ENCODE results near the gene TBX6.
A peak's percentile ranks its signal among the peaks of the same experiment; 100 is the strongest.

The TBX6 gene

GRCh38 chr16:30085820-30086219 lies 5.9 kb downstream of the TBX6 start:
- DNase-seq = no peak

- DNase-seq = no peak
Measured at GRCh38 chr16:30085247-30085646, 6.5 kb downstream of the TBX6 start.

- DNase-seq = no peak
Measured at GRCh38 chr16:30084816-30085159, 6.9 kb downstream of the TBX6 start.

DNA sequence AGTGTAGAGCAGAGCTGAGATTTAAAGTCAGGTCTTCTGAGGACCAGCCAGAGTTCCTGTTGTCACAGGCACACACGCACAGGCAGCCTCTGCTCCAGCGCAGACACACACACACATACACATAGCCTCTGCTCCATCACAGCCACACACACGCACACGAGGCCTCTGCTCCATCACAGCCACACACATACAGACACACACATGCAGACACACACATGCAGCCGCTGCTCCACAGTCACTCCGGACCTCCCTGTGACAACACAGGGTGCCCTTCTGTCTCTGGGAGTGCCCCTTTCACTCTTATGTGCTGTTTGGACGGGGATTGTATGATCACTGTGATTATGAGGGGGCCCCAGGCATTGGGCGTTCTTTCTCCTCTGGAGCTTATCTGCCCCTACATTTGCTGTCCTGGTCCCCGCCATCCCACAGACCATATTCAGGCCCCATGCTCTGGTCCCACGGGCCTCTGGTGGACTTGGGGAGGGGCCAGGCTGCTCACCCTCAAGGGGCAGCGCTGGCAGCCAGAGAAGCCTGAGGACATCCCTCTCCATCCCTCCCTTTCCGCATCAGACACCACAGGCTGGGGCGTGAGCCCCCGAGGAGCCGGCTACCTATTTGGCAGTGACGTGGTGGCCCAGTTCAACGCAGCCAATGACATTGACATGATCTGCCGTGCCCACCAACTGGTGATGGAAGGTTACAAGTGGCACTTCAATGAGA lies 7.5 kb downstream of the TBX6 start:
- no peak for DNase-seq

DNA sequence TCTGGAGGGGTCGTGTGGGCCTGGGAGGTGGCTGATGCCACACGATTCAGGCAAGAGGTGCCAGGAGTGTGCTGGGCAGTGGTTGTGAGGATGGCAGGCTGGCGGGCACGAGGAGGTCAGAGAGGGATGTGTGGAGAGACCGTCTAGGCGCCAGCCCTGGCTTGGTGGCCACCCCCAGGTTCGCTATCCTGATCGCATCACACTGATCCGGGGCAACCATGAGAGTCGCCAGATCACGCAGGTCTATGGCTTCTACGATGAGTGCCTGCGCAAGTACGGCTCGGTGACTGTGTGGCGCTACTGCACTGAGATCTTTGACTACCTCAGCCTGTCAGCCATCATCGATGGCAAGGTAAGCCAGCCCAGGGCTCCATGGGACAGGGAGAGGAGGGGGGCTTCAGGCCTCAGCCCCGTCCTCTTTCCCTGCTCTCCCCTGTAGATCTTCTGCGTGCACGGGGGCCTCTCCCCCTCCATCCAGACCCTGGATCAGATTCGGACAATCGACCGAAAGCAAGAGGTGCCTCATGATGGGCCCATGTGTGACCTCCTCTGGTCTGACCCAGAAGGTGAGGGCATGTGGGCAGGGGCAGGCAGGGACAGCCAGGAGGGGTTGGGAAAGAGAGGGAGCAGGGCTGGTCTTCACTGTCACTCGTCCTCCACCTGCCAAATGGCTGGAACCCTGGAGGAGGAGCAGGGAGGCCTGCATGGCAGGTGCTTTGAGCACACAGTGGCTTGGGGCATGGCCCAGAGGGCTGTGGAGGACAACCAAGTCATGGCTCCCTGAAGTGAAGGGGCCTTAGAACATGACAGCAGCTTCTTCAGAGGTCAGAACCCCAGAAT lies 8.3 kb downstream of the TBX6 start:
- DNase-seq = no peak

DNA sequence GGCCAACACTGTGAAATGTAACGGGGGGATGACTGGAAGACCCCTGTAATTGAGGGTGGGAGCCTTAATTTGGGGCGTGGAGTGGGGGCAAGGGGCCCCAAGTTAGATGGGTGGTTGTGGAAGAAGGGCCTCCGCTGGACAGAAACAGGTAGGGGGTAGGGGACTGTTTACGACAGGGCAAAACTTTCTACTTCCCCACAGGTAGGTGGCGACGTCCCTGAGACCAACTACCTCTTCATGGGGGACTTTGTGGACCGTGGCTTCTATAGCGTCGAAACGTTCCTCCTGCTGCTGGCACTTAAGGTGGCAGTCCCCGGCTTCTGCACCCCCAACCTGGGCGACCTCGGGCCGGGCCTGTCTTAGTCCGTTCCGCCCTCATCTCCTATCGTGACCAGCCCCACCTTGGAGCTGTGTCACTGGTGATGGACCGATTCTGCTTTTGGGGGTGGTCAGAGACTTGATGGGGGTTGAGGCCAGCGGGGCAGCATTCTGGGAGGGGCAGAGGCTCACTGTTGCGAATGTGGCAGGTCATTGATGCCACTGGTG lies 9.1 kb downstream of the TBX6 start:
- no peak for DNase-seq

GRCh38 chr16:30079480-30079879 lies 12.2 kb downstream of the TBX6 start:
- no peak for DNase-seq

GRCh38 chr16:30078744-30079143 lies 13.0 kb downstream of the TBX6 start:
- no peak for DNase-seq

GRCh38 chr16:30077656-30078055 lies 14.1 kb downstream of the TBX6 start:
- DNase-seq = no peak

DNA sequence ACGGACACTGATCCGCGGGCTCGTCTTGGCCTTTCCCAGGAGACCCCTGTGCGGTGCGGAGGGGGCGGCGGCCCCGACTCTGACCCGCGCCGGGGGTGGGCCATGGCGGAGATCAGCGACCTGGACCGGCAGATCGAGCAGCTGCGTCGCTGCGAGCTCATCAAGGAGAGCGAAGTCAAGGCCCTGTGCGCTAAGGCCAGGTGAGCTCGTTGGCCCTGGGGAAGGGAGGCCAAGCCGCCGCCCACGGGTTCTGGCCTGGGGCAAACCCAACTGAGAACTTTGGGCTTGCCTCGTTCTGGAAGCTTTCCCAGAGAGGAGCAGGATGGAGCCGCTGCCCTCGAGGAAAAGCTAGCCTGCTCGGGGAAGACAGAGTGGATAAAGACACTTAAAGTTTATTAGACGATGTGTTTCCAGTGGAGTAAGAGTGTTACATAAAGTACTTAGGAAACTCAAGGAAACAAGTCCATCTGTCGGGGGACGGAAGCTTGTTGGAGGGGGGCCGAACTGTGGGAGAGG lies 15.4 kb downstream of the TBX6 start:
- no peak for DNase-seq

- peak; percentile 96 for DNase-seq
Measured at GRCh38 chr16:30075503-30076275, 16.0 kb downstream of the TBX6 start, which contains the start of gene PPP4C. TSS of gene PPP4C (plus strand) at chr16:30075994. CDS start at chr16:30076378, 384 bp downstream.

- no peak for DNase-seq
Measured at GRCh38 chr16:30070490-30070889, 21.2 kb downstream of the TBX6 start.

- no peak for DNase-seq
Measured at GRCh38 chr16:30069611-30070462, 21.9 kb downstream of the TBX6 start.

DNA sequence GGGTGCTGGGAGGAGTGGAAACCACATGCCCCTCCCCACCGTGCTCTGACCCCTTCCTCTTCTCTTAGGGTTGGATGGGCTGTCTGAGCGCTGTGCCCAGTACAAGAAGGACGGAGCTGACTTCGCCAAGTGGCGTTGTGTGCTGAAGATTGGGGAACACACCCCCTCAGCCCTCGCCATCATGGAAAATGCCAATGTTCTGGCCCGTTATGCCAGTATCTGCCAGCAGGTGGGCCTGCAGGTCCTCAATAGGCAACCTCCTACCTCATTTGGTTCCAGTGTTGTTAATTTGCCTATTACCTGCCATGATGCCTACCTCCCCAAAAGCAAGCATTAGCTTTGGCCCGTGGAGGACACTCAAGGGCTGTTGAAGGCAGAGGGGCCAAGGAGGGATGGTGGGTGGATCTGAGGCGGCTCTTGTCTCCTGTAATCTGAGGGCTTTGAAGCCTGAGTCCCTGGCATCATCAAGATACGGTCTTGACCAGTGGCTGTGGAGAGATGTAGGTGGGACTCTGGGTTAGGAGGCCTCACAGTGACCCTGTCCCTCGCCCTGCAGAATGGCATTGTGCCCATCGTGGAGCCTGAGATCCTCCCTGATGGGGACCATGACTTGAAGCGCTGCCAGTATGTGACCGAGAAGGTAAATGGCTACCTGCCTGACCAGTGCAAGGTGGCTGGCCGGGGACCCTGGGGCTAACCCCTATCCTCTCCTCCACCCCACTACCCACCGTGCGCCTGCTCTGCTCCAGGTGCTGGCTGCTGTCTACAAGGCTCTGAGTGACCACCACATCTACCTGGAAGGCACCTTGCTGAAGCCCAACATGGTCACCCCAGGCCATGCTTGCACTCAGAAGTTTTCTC lies 22.7 kb downstream of the TBX6 start:
- DNase-seq = no peak

- no peak for DNase-seq
Measured at GRCh38 chr16:30068333-30068732, 23.4 kb downstream of the TBX6 start.

DNA sequence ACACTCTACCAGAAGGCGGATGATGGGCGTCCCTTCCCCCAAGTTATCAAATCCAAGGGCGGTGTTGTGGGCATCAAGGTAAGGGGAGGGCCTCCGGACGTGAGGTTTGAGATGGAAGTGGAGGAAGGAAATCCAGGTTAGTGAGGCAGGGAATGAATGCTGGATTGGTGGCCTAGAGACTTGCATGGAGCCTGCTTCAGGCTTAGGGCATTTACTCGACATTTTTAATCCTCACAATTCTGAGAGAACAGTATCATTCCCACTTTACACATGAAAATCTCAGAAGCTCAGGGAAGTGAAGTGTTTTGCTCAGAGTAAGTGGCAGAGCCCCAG lies 24.2 kb downstream of the TBX6 start:
- DNase-seq = no peak

GRCh38 chr16:30066761-30067583 lies 24.8 kb downstream of the TBX6 start:
- DNase-seq = no peak

DNA sequence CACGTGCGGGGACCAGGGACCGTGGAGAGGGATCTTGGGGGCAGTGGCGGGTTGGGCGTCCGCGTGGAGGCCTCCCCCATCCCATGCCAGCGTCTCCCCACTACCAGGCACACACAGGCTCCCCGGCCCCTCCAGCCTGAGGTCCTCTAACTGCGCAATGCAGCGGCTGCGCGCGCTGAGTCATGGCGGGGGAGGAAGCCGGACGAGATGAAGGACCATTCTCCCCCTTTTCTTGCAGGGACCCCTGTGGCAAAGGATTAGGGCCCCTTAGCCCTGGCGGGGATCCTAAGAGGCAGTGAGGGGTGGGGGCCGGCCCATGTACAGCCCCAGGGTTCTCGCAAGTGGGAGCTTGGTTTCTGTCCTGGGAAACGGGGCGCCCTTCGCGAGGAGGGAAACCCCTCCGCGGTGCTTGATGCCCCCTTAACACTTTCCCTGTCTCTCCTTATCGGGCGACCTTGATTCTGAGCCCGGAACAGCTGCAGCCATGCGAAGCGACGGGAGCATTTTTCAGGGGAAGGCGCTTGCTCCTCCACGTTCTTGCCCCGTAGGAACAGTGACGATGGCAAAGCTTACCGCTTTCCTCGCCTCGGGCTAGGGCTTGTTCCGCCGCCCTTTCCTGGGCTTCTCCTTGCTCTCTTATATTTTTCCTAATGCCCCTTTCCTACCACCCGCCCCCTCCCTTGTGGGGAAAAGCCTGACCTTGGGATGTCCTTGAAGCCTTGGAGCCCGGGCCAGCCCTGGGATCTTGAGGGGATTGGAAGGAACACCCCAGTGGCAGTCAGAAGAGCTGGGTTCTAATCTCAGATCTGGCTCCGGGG lies 25.6 kb downstream of the TBX6 start:
- DNase-seq = peak; percentile 74

All from eye (tissue), 1 donor.